ENCODE results near the gene TMEM258.
A peak's percentile ranks its signal among the peaks of the same experiment; 100 is the strongest.

The TMEM258 gene

DNA sequence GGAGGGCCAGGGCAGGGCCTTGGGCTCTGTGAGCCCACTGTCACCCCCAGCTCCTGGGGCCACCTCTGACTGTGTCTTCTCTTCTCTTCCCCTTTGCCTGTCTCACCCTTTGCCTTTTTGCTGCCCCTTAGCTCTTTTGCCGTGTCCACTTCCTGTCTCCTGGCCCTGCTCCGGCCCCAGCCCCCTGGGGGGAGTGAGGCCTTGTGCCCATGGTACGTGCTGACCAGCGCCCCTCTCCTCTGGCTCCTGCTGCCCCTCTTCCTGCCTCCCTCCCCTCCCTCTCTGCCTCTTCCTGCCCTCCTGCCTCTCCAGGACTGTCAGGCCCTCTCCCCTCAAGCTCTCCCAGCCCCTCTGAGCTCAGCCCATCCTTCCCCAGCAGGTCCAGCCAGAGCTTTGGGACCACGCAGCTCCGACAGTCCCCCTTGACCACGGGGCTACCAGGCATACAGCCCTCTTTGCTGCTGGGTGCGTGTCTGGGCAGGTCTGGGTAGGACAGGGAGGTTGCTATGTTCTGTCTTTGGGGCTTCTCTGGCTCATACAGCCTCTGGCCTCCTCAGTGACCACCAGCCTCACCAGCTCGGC, 11.7 kb downstream of the TMEM258 start:
- no peak overlapping the region for H3K4me3 ChIP-seq (ENCODE audit: low read depth, low read length)
- DNase-seq (ENCODE audit: low read depth) = no peak
- TF ChIP-seq CTCF (IDR thresholded peaks at IDR 0.05; ENCODE audit: insufficient read depth, low read depth, low read length, missing control alignments) = no peak

DNA sequence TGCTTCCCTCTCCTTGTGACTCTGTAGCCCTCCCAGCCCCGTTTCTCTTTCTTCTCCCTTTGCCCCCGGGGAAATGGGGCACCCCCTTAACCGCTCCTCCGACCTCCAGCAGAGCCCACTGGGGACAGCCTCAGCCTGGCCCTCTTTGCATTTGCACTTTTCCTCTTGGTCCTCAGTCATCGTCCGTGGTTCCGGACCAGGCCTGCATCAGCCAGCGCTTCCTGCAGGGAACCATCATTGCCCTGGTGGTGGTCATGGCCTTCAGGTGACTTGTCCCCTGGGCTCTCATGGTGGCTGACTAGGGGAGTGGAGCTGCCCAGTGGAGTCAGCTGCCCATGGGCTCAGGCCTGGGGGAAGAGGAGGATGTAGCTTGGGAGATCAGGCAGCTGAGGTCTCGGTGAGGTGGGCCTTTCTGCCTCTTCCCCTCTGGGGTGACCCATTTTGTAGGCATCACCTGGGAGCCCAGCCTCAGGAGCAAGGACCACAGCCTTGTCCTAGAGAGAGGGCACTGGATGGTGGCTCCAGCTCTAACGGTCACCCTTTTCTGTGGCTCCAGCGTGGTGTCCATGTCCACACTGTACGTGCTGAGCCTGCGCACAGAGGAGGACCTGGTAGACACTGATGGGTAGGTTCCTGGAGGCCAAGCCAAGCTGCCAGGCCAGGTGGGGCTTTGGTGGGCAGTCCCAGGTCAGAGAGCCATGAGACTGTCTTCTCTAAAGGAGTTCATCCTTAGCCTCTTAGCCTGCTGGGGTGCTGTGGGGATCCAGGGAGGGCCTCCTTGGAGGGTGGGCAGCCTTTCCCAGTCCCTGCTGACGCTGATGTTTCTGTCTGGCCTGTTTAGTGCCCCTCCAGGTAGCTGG, 12.5 kb downstream of the TMEM258 start:
- H3K4me3 ChIP-seq (ENCODE audit: low read depth, low read length) = no peak overlapping the region
- DNase-seq (ENCODE audit: low read depth) = no peak
- TF ChIP-seq CTCF (IDR thresholded peaks at IDR 0.05; ENCODE audit: insufficient read depth, low read depth, low read length, missing control alignments) = no peak

GRCh38 chr11:61778920-61779650, 13.3 kb downstream of the TMEM258 start:
- no peak for TF ChIP-seq CTCF (IDR thresholded peaks at IDR 0.05; ENCODE audit: insufficient read depth, low read depth, low read length, missing control alignments)
- no peak for DNase-seq (ENCODE audit: low read depth)
- no peak overlapping the region for H3K4me3 ChIP-seq (ENCODE audit: low read depth, low read length)

DNA sequence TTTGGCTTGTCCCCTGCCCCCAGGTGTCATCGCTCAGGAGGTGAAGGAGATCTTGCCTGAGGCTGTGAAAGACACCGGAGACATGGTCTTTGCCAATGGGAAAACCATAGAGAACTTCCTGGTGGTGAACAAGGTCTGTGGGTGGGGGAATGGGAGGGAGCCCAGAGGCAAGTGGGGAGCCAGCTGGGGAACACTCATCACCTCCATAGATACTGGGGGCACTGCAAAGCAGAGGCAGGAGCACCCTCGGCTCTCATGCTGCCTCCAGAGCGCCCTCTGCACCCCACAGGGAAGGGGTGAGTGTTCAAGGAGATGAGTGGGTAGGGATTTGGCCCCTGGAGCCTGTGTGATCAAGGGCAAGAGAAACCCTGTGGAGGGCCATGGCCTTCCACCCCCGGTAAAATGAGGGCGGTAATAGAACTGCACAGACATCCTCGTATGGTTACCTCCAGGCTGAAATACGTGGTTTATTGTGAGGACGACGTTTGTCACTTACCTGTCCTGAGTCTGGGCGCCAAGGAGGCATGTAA, 14.0 kb downstream of the TMEM258 start:
- no peak for TF ChIP-seq CTCF (IDR thresholded peaks at IDR 0.05; ENCODE audit: insufficient read depth, low read depth, low read length, missing control alignments)
- no peak overlapping the region for H3K4me3 ChIP-seq (ENCODE audit: low read depth, low read length)
- DNase-seq (ENCODE audit: low read depth) = no peak

DNA sequence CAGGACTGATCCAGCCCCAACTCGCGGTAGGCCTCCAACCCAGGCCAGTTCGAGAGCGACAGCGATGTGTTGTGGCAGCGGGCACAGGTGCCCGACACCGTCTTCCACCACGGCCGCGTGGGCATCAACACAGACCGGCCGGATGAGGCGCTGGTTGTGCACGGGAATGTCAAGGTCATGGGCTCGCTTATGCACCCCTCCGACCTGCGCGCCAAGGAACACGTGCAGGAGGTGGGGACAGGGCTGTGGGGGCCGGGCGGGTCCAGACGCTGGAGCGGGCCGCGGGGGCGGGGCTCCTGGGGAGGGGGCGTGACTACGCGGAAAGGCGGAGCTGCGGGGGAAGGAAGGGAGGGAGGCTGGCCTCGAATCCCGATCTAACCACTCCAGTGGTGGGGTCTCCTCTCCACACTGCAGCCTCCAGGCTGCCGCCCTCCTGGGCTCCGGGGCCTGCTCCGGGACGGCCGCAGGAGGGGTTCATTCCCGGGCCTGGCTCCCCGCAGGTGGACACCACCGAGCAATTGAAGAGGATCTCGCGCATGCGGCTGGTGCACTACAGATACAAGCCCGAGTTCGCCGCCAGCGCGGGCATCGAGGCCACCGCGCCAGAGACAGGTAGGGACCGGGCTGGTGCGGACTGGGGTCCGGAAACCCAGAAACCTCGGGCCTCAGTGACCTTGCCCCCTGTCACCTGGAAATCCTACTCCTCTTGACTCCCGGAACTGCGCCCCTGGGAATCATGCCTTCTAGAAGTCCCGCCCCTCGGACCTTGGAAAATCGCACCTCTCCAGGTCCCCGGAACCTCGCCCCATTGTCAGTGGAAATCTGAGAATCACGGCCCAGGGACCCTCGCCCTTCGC, 14.9 kb downstream of the TMEM258 start:
- TF ChIP-seq CTCF (IDR thresholded peaks at IDR 0.05; ENCODE audit: insufficient read depth, low read depth, low read length, missing control alignments) = no peak
- no peak overlapping the region for H3K4me3 ChIP-seq (ENCODE audit: low read depth, low read length)
- DNase-seq (ENCODE audit: low read depth) = no peak

DNA sequence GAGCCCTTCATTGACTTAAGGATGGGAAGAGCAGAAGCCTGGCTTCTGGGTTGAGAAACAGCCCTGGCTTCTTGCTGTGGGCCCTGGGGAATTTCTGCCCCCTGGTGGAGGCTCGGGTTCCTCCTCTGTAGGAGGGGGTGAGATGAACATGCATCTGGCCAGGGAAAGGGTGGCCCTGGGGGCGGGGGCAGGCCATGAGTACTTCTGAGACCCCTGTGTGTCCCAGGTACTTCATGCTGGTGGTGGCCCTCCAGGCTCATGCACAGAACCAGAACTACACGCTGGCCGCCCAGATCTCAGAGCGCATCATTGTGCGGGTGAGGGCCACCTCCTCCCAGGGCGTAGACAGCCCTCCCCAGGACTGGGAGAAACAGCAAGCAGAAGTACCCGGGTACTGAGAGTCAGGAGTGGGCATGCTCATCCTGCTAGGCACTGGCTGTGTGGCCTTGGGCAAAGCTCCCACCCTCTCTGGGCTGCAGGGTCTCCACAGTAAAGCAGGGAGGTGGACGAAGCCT, 15.8 kb downstream of the TMEM258 start:
- peak; percentile 77 for TF ChIP-seq CTCF (IDR thresholded peaks at IDR 0.05; ENCODE audit: insufficient read depth, low read depth, low read length, missing control alignments)
- peak; percentile 71 for DNase-seq (ENCODE audit: low read depth)
- no peak overlapping the region for H3K4me3 ChIP-seq (ENCODE audit: low read depth, low read length)
